Sigmoid colon (tissue), 4 donors: ENCODE data around the gene SLC35A1.

Experiments
- EP300 ChIP-seq, 4 donors: sonication (generic); formaldehyde crosslinking; IDR thresholded peaks; one replicate each; pipeline ENCODE4 v1.6.1; 2017; ENCODE audit warnings: antibody characterized with exemption in 4 of 4
- POLR2A ChIP-seq, 2 donors: fragments of 450-650 bp; IDR thresholded peaks; one replicate each; pipeline ENCODE4 v1.6.1; 2016; ENCODE audit warnings: antibody characterized with exemption in 2 of 2, mild to moderate bottlenecking in 2 of 2, moderate library complexity in 2 of 2
- POLR2AphosphoS5 ChIP-seq, 4 donors: sonication (generic); formaldehyde crosslinking; IDR thresholded peaks; one replicate each; pipeline ENCODE4 v1.6.1; 2017; ENCODE audit warnings: antibody characterized with exemption in 4 of 4
- TF ChIP-seq, protein P1 (sequence below), 4 experiments: fragments of 450-650 bp in 3 of 4; fragments of 200-600 bp in 1 of 4; IDR thresholded peaks; one replicate each; pipeline ENCODE4 v1.5.1; 2016 to 2019; ENCODE audit warnings: antibody characterized with exemption in 4 of 4, mild to moderate bottlenecking in 3 of 4, moderate library complexity in 2 of 4

DNA sequence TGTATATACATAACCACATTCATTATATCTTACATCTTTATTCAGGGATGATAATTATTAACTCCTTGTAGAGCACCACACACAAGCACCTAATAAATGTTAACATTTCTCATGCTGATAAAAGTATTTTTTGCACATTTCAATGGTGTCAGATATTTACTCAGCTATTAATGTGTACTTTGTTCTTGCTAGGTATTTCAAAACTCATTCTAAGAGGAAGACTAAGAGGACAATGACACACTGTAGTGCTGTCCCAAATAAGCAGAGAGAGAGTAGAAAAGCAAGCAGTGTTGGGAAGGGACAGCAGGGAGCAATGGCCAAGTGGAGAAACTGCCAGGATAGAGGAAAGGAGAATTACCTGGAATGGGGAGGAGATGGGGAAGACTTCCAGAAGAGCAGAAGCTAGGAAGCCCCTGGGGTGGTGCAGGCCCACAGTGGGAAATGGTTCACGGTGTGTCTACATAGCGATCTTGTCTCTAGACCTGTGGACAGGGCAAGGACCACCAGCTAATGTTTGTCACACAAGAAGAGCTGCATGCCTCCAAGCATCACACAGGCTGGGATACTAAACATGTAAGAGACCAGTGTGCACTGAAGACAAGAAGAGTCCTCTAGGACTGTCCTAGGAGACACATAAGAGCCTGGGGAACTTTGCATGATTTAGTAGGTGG is 61.7 kb downstream of the SLC35A1 start:
- TF ChIP-seq, protein P1, sequence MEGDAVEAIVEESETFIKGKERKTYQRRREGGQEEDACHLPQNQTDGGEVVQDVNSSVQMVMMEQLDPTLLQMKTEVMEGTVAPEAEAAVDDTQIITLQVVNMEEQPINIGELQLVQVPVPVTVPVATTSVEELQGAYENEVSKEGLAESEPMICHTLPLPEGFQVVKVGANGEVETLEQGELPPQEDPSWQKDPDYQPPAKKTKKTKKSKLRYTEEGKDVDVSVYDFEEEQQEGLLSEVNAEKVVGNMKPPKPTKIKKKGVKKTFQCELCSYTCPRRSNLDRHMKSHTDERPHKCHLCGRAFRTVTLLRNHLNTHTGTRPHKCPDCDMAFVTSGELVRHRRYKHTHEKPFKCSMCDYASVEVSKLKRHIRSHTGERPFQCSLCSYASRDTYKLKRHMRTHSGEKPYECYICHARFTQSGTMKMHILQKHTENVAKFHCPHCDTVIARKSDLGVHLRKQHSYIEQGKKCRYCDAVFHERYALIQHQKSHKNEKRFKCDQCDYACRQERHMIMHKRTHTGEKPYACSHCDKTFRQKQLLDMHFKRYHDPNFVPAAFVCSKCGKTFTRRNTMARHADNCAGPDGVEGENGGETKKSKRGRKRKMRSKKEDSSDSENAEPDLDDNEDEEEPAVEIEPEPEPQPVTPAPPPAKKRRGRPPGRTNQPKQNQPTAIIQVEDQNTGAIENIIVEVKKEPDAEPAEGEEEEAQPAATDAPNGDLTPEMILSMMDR (IDR thresholded peaks at IDR 0.05): no peak
- TF ChIP-seq POLR2A (IDR thresholded peaks at IDR 0.05) (no peak), POLR2AphosphoS5 (IDR thresholded peaks at IDR 0.05) (no peak), EP300 (IDR thresholded peaks at IDR 0.05) (no peak)
